Measurements from ENCODE around the gene CBX8.

DNA sequence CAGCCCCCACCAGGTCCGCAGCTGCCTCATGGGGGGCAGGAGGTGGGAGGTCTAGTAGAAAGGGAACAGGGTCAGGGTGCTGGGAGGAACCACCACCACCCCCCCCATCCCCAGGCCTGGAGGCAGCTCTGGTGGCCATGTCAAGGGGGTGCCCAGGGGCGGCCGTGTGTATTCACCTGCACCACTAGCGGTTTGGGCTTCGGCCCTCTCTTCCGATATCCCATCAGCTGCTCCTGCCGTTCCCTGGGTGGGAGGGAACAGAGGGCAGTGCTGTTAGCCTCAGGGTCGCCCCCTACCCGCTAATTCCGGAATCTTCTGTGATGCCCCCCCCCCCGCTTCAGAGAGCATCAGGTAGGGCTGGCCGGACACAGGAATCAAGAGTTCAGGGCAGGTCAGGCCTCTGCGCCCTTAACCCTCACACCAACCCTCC is 38.6 kb upstream of the CBX8 start:
- no peak for TF ChIP-seq SMAD3 (CRISPR knock-in tag; IDR thresholded peaks at IDR 0.05; ENCODE audit: borderline replicate concordance)
- TF ChIP-seq, protein P1, sequence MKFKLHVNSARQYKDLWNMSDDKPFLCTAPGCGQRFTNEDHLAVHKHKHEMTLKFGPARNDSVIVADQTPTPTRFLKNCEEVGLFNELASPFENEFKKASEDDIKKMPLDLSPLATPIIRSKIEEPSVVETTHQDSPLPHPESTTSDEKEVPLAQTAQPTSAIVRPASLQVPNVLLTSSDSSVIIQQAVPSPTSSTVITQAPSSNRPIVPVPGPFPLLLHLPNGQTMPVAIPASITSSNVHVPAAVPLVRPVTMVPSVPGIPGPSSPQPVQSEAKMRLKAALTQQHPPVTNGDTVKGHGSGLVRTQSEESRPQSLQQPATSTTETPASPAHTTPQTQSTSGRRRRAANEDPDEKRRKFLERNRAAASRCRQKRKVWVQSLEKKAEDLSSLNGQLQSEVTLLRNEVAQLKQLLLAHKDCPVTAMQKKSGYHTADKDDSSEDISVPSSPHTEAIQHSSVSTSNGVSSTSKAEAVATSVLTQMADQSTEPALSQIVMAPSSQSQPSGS (CRISPR knock-in tag; IDR thresholded peaks at IDR 0.05; ENCODE audit: borderline replicate concordance, low read depth), result no peak
- TF ChIP-seq ESRRA (CRISPR knock-in tag; IDR thresholded peaks at IDR 0.05; ENCODE audit: borderline replicate concordance), result no peak
- TF ChIP-seq SP1 (CRISPR knock-in tag; conservative IDR thresholded peaks at IDR 0.05), result no peak
- TF ChIP-seq, protein P2, sequence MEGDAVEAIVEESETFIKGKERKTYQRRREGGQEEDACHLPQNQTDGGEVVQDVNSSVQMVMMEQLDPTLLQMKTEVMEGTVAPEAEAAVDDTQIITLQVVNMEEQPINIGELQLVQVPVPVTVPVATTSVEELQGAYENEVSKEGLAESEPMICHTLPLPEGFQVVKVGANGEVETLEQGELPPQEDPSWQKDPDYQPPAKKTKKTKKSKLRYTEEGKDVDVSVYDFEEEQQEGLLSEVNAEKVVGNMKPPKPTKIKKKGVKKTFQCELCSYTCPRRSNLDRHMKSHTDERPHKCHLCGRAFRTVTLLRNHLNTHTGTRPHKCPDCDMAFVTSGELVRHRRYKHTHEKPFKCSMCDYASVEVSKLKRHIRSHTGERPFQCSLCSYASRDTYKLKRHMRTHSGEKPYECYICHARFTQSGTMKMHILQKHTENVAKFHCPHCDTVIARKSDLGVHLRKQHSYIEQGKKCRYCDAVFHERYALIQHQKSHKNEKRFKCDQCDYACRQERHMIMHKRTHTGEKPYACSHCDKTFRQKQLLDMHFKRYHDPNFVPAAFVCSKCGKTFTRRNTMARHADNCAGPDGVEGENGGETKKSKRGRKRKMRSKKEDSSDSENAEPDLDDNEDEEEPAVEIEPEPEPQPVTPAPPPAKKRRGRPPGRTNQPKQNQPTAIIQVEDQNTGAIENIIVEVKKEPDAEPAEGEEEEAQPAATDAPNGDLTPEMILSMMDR (IDR thresholded peaks at IDR 0.05), result no peak

Data from WTC11 (cell line).